HG02885 (cell line): ENCODE measurements around the gene GNE.

ENCODE experiments used
- ATAC-seq: cut with Tn5 transposase; IDR thresholded peaks from one replicate; pipeline ENCODE4 v1.9.1; 2021; ENCODE audit warnings: mild to moderate bottlenecking; ENCODE audit not compliant: unreplicated experiment, poor library complexity

The GNE gene

GRCh38 chr9:36174271-36174670, 84.0 kb downstream of the GNE start:
- ATAC-seq: no peak

- no peak for ATAC-seq
These were observed 84.4 kb downstream of the GNE start for GRCh38 chr9:36173861-36174260.

- no peak for ATAC-seq
These were observed 87.7 kb downstream of the GNE start for GRCh38 chr9:36170531-36170930.

- ATAC-seq: no peak
These were observed 88.5 kb downstream of the GNE start for GRCh38 chr9:36169708-36170107.

GRCh38 chr9:36169166-36169565, 89.1 kb downstream of the GNE start, which contains the start of gene CCIN:
Gene CCIN (plus strand): TSS chr9:36169388. CDS start chr9:36169503, 115 bp downstream.
- no peak for ATAC-seq

DNA sequence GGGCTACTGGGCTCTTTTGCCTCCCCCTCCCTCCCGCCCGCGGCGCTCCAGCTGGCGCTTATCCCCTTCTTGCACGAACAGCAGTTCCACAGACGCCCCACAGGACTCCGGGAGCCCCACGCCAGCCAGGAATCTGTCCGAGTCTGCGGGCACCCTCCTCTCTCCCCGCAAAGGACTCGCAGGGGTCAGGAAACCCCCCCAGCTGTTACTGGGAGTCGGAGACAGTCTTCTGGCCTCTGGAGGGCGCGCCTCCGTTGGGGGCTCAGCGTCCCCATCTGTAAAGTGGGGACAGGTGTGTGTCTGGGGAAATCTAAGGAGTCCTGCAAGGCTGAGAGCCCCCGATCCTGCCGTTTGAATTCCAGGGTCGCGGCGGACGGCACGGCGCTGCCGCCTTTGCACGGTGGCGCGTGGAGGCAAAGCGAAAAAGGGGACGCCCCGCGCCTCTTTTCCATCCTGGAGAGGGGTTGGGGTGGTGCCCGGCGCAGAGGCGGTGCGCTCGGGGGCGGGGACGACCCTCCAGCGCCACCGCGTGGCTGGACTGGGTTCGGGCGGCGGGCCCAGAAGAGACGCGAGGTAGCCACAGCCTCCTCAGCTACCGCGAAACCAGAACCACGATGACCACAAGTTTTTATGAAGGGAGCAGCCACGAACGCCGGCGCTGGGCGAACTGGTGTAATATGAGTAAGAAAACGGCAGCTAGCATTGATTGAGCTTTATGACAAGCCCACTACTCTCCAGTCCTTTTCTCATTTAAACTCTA, 91.9 kb downstream of the GNE start:
- peak; percentile 86 for ATAC-seq

GRCh38 chr9:36165826-36166167, 92.5 kb downstream of the GNE start:
- ATAC-seq: no peak

DNA sequence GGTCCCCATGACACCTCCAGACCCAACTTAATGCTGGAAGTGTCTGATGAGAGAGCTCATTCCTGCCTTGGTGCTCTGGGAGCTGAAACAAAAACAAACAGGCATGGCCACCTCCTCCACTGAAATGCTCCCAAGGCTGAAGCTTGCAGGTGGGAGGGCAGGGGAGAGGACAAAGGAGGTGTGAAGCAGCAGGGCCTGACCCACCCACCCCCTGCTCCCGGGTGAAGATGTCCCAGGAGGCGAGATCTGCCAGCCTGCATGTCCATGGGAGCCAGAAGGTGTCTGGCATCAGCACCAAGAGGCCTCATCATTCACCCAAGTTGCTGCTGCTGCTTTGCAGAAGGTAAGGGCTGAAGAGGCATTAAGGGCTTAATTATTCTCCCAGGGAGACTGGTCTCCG, 93.3 kb downstream of the GNE start:
- ATAC-seq: no peak
